Globus pallidus (tissue), 1 donor: ENCODE measurements around the gene MT1A.

Experiments
- DNase-seq: peaks from one replicate; pipeline ENCODE4 v3.0.0-alpha.2; 2015; ENCODE audit warnings: low spot score

The MT1A gene

DNA sequence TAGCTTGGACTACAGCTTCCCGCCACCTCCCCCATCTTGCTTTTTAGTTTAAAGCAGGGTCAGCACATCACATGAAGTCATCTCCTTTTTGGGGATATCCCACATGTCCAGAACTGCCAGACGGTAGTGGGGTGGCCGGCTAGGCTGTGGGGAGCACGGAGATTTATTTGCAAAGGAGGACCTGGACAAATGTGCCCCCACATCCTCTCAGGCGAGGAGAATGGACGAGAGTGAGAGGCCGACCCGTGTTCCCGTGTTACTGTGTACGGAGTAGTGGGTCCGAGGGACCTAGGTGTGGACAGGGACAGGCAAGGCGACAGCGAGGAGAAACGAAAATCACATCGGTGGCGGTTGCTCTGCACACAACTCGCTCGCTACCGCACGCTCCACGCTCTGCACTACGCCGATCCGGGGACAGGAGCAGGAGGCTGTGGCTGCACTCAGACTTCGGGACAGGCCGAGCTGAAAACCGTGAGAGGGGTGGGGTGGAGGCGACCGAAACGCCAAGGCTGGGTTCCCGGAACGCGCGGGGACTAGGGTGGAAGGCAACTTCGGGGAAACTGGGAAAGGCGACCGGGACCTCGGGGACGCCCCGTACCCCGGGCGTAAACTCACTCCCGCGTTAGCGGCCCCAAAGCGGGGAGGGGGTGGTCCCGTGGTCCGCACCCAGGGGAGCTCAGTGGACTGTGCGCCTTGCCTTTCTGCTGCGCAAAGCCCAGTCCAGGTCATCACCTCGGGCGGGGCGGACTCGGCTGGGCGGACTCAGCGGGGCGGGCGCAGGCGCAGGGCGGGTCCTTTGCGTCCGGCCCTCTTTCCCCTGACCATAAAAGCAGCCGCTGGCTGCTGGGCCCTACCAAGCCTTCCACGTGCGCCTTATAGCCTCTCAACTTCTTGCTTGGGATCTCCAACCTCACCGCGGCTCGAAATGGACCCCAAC, at the start of gene MT1A:
Gene MT1A (plus strand): TSS at position 853 of the 937 bp plus-strand sequence. CDS start 73 bp downstream, at position 926.
- DNase-seq = no peak

DNA sequence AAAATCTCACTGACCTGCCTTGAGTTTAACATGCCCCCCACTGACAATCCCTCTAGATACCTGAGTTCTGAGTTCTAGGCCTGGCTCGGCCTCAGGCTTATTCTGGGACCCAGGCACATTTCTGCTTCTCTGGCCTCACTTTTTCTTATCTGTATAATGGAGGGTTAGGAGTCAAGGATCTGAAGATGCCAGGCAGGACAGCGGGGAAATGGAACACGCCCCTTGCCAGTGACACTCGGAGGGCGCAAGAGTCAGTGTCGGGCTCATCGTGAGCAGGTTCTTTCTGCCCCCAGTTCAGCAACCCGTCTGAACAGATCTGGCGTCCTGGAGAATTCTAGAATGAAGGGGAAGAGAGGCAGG, 49.7 kb upstream of the MT1A start:
- no peak for DNase-seq

DNA sequence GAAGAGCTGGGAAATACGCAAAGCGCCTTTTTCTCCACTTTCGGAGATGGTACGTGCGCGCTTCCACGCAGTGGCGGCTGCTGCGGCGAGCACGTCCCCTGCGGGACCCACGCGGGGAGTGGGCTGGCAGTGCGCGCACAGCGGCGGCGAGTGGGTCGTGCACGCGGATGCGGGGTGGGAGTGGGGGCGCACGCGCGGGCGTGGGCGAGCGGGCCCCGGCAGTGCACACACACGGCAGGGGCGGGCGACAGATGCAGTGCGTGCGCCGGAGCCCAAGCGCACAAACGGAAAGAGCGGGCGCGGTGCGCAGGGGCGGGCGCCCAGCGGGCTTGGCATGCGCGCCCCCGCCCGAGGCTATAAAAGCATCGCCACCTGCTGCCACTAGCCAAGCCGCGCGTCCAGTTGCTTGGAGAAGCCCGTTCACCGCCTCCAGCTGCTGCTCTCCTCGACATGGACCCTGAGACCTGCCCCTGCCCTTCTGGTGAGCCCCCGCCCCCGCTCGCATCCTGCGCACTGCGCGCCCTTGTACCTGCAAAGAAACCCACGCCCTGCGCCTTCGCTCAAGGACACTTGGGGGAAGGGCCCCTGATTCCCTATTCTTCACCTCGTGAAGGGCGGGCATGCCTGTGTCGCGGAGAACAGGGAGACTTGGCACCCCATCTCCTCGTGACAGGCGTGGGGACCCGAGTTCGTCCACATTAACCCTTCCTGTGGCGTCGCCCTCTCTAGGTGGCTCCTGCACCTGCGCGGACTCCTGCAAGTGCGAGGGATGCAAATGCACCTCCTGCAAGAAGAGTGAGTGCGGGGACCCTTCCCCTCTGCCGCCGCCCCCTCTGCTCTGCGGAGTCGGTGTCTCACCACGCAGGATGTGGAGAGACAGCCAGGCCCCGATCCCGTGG, 49.1 kb upstream of the MT1A start, which contains the start of gene MT3:
Gene MT3 (plus strand): TSS at position 388 of the 899 bp plus-strand sequence. CDS start 63 bp downstream, at position 451.
- peak; percentile 64 for DNase-seq

DNA sequence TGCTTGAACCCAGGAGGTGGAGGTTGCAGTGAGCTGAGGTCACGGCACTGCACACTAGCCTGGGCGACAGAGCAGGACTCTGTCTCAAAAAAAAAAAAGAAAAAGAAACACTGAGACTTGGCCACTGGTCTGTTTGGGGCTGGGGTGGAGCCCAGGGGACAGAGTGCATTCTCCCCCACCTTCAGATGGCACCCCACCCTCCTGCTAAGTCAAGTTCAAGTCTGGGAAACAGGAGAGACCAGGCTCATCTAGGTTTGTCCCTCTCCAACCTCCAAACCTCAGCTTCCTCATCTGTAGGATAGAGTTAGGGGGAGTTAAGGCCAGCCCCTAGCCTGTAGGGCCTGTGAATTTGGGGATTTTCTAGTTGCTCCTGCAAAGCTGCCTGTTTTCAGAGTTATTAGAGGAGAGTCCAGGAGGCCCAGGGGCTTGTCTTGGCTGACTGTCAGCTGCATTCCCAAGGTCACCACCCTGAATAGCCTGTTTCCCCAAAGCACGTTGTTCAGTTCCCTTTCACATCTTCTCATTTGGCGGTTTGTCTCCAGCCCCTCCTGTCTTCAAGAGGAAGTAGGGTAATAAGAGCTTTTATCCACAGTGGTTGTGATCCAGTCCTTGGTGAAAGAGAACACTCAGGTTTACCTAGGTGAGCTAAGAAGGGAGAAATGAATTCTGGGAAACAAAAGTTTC, 46.9 kb upstream of the MT1A start:
- DNase-seq = peak; percentile 21

DNA sequence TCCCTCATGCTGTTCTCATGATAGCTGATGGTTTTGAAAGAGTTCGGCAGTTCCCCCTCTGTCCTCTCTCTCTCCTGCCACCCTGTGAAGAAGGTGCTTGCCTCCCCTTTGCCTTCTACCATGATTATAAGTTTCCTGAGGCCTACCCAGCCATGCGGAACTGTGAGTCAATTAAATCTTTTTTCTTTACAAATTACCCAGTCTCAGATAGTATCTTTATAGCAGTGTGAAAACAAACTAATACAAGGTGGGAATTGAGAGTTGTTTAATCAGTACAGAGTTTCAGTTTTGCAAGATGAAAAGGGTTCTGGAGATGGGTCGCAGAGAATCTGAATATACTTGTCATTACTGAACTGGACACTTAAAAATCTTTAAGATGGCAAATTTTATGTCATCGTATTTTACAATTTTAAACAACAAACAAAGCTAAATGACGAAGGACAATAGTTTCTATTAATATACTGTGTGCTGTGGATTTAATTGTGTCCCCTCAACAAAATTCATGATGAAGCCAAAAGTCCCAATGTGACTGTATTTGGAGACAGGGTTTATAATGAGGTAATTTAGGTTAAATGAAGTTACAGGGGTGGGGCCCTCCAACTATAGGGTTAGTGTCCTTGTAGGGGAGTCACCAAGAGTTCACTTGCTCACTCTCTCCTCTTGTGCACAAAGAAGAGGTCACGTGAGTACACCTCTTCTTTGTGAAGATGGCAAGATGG, 44.7 kb upstream of the MT1A start:
- no peak for DNase-seq

DNA sequence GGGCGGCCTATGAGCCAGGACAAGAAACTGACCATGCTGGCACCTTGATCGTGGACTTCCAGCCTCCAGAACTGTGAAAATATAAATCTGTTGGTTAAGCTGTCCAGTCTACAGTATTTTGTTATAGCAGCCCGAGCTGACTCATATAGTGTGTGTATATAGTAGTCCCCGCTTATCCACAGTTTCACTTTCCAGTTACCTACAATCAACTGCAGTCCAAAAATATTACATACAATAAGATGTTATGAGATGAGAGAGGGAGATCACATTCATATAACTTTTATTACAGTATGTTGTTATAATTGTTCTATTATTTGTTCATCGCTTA, 44.2 kb upstream of the MT1A start:
- no peak for DNase-seq

DNA sequence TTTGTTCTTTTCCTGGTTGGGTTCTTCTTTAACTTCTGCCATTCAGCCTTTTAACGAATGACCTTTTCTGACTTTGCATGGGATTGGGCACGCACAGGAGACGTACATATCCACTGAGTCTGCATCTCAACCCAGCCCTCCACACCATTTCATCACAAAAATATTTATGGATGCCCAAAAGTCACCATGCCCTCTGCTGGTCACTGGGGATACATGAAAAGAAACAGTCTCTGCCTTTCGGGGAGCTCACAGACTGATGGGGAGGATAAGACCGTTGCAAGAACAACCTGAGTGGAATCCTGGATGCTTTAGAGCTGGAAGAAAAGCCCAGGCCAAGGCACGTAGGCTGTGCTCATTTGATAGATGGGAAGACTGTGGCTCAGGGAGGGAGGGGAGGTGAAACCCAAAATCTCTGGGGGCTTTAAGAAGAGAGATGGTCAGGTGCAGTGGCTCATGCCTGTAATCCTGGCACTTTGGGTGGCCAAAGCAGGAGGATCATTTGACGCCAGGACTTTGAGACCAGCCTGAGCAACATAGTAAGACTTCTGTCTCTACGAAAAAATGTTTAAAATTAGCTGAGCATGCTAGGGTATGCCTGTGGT, 38.0 kb upstream of the MT1A start:
- DNase-seq = peak; percentile 66

DNA sequence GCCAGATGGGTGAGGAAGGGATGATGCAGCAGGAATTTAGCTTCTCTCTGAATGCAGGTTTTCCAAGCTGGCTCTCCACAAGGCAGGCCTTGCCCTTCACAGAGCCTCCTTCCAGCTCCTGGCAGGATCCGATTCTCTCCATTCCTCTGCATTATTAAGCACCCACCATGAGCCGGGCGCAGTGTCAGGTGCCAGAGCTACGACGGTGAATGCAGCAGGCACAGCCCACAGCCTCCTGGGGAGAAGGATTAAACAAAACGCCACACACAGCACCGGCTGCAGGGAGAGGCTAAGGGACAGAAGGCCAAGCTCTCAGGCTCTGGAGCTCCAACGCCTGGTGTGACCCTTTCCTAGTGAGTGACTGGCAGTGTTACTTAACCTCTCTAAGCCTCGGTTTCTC, 37.1 kb upstream of the MT1A start:
- no peak for DNase-seq

DNA sequence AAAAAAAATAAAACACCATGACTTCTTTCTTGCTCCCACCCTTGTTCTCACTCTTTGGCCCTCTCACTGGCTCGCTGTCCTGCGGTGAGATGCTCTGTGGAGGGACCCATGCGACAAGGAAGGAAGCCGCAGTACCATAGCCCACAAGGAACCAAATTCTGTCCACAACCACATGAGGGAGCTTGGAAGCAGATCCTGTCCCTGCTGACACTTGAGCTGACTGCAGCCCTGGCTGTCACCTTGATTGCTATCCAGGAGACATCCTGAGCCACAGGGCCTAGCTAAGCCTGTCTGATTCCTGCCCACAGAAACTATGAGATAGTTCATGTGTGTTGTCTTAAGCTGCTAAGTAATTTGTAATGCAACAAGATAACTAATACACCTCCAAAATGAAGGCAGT, 34.9 kb upstream of the MT1A start:
- DNase-seq = peak; percentile 55

DNA sequence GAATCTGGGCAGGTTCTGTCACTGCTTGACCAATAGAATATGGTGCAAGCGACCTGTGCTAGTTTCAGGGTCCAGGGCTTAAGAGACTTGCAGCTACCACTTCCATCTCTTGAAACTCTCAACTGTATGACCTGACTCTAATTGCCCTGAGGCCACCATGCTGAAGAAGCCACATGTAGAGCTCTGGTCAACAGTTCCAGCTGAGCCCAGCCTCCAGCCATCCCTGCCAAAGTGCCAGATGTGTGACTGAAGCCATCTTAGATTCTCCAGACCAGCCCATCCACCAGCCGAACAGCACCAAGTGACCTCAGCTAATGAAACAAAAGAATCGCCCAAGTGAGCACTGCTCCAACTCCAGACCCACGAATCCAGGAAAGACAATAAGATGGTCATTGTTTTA, 33.5 kb upstream of the MT1A start:
- DNase-seq = no peak

DNA sequence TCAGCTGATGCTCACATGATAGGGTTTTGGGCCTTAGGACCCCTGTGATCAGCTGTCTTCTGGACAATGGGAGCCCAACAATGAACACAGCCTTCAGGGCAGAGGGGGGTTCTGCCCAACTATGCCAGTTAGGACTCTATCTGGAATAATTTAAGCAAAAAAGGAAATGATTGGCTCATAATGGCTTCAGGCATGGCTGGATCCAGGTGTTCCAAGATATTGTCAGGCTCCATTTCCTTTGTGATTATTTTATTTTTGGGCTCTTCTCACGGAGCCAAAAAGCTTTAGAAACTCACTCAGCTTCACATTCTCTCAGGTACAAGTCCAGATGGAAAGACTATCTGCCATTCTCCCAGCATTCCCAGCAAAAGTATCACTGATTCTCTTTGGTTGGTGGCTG, 33.0 kb upstream of the MT1A start:
- no peak for DNase-seq

DNA sequence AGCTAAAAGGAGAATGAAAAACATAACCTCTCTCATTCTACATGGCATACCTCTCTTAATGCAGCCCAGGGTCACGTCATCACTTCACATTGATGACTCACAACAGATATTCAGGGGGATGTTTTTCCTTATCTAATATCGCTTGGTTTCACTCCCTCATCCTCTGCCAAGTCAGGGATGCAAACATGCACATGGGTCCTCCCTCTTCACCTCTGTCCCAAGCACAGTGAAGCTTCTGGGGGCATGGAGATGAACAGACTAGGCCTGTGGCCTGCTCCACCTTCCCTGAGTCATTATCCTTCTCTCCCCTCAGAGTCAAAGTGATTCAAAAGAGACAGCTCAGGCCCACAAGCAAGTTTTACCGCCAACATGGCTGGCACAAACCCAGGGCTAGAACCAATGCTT, 32.4 kb upstream of the MT1A start:
- no peak for DNase-seq

DNA sequence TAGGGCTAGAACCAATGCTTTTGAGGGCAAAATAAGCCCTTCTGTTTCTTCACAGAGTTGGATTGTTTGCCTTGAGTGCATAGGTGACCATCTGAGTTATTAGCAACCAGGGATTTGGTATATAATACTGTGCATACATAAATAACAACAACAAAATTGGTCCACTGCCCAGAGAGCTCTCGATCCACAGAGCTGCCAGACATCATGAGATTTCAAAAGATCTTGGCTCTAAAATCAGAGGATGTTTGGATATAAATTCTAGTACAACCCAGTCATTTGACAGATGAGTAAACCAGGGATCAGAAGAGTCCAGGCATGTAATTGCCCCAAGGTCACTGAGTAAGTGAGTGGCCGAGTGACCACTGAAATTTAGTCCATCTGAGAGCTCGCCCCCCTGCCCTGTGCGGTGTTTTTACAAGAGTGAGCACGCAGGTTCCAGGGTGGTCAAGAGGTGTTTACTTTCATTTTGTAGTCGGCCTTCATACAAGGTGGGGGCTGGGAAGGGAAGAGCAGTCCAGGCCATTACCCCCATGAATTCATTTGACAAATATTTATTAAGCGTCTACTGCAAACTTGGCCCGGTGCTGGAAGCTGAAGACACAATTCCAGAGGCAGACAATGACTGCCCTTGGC, 31.9 kb upstream of the MT1A start:
- DNase-seq = no peak

DNA sequence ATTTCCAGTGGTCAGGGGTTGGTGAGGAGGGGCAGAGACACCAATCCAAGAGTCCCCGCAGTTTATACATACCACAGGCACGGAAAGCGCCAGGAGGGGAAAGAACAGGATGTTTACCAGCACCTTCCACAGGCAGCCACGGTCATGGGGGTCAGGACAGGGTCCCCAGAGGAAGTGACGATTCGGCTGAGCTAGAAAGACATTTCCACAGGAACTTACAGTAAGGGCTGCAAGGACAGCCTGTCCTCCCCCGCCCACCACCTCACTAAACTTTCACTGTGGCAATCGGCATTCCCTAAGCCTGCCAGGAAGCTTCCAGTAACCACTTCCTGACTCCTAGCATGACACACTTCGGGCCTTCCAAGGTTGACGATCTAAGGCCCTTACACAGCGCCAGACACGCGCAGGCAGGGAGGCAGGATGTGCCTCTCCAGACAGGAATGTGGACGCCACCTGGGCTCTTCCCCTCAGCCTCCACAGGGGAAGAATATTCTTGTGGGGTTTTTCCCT, 31.3 kb upstream of the MT1A start:
- no peak for DNase-seq

DNA sequence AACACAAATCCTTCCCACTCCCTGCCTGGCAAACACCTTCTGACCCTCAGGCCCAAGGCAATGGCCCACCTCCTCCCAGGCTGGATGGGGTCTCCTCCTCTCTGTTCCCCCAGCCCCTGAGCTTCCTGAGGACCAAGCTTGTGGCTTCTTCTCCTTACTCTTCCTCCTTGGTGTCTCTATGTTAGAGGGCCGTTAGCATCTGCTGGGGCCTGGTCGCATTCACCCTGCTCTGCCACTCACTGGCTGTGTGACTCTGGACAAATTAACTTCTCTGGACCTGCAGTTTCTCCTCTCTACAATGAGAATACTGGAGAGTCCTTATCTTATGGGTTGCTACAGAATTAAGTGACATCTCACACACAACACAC, 30.8 kb upstream of the MT1A start:
- no peak for DNase-seq

DNA sequence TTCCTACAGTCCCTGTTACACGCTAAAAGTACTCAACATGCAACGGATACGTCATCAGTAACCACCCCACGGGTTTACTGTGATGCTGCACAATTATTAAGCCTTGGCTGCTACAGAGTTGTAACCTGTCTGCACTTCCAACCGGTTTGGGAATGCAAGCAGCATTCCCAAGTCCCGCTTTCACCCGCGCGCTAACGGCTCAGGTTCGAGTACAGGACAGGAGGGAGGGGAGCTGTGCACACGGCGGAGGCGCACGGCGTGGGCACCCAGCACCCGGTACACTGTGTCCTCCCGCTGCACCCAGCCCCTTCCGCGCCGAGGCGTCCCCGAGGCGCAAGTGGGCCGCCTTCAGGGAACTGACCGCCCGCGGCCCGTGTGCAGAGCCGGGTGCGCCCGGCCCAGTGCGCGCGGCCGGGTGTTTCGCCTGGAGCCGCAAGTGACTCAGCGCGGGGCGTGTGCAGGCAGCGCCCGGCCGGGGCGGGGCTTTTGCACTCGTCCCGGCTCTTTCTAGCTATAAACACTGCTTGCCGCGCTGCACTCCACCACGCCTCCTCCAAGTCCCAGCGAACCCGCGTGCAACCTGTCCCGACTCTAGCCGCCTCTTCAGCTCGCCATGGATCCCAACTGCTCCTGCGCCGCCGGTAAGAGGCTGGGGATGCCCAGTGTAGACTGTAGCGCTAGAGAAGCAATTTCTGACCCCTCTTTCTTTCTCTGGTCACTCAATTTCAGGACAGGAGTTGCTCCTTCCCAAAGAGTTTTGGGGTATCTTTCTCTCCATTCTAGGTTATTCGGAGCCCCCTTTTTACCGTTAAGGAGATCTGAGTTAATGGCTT, 30.2 kb upstream of the MT1A start, which contains the start of gene MT2A:
Gene MT2A (plus strand): TSS at position 542 of the 833 bp plus-strand sequence. CDS start 72 bp downstream, at position 614.
- DNase-seq = peak; percentile 93

DNA sequence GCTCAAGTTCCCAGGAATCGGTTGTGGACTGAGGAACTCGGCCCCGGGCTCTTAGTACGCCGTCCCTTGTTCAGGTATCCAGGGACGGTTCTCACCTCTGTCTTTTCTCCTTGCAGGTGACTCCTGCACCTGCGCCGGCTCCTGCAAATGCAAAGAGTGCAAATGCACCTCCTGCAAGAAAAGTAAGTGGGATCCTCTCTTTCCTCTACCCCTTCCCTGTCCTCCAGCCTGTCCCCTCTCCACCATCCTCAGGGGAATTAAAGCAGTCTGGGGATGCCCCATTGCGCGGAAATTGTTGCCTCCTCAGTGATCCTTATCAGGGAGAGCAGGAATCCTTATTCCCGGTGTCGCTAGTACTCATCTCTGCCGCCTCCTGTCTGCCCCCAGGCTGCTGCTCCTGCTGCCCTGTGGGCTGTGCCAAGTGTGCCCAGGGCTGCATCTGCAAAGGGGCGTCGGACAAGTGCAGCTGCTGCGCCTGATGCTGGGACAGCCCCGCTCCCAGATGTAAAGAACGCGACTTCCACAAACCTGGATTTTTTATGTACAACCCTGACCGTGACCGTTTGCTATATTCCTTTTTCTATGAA, 29.5 kb upstream of the MT1A start:
- peak; percentile 50 for DNase-seq

DNA sequence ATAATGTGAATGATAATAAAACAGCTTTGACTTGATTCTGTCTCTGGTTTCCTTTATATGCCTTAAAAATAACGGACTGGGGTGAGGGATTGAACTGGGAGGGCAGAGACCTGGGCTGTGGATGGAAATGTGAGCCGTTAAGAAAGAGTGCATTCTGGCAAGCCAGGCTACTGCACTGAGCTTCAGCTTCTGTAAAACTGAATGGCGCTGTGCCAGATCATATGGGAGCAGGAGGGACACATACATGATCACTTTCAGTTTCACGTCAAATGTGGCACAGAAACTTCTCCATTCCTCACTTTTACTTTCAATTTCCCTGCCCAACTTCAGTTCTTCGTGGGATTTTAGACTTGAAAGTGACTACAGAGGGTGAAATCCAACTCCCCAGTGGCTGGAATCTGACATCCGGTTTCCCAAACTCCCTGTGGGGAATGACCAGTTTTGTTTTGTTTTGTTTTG, 29.0 kb upstream of the MT1A start:
- peak; percentile 77 for DNase-seq

DNA sequence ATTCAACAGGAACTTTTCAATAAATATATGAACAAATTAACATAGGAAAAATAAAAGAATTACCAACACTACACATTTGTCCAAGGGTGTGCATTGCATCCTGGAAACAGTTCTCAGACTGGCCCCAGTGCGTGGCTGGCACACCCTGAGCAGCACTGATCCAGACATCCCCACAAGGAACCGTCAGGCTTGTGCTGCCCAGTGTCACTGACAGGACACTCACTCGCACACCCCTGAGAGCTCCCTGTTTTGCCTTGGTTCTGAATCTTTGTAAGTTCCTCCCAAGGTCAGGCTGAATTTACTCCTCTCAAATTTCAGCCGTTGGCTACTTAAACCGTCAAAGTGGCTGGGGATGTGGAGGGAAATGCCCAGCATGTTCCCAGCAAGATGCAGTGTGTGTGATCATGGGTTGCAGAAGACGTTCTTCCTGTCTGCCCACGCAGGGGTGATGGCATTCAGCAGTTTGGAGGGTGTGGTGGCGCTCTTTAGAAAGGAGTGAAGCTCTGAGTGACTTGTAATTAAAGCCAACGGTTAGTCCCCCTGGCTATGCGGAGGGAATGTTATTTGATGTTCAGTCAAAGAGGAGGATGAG, 28.4 kb upstream of the MT1A start:
- DNase-seq = peak; percentile 58
